Nephron (organoid): ENCODE data around the gene PRR11.
A peak's percentile ranks its signal among the peaks of the same experiment; 100 is the strongest.

ENCODE experiments used
- H3K27ac Mint-ChIP-seq, 3 experiments: 2 replicates each; pipeline ENCODE4 v1.8.0; 2020; ENCODE audit warnings: mixed read lengths in 3 of 3, mild to moderate bottlenecking in 2 of 3, moderate library complexity in 1 of 3
- H3K27me3 Mint-ChIP-seq: 2 replicates; pipeline ENCODE4 v1.8.0; 2021; ENCODE audit warnings: low read depth, mild to moderate bottlenecking, moderate library complexity, mixed read lengths
- H3K36me3 Mint-ChIP-seq: 2 replicates; pipeline ENCODE4 v1.8.0; 2020; ENCODE audit warnings: low read depth, mixed read lengths
- H3K4me1 Mint-ChIP-seq: 2 replicates; pipeline ENCODE4 v1.8.0; 2020; ENCODE audit warnings: mixed read lengths
- H3K4me3 Mint-ChIP-seq, 3 experiments: 2 replicates each; pipeline ENCODE4 v1.8.0; 2020; ENCODE audit warnings: mild to moderate bottlenecking in 3 of 3, mixed read lengths in 3 of 3, moderate library complexity in 2 of 3
- H3K9me3 Mint-ChIP-seq: 2 replicates; pipeline ENCODE4 v1.8.0; 2020; ENCODE audit warnings: mixed read lengths
- CTCF ChIP-seq, 3 experiments: fragments of 200-600 bp; sonication (generic); IDR thresholded peaks; one replicate each; pipeline ENCODE4 v1.5.0; 2021; ENCODE audit warnings: antibody characterized with exemption in 3 of 3; ENCODE audit not compliant: unreplicated experiment in 3 of 3

Gene PRR11

GRCh38 chr17:59155439-59156177 lies at the start of gene PRR11:
PRR11 (plus strand) TSS chr17:59155746; CDS start chr17:59169753, 14,007 bp downstream.
- no peak within 1 kb of the TSS for H3K4me3 Mint-ChIP-seq
- TF ChIP-seq CTCF (IDR thresholded peaks at IDR 0.05; ENCODE audit: unreplicated experiment in 3 of 3), result no peak
- H3K27me3 Mint-ChIP-seq, result no peaks in the 10 kb centered on the region
- H3K4me1 Mint-ChIP-seq, result peaks cover 29% of the 10 kb centered on the region
- H3K9me3 Mint-ChIP-seq, result no peaks in the 10 kb centered on the region
- H3K36me3 Mint-ChIP-seq, result no peaks in the 10 kb centered on the region
- no peak within 1 kb of the TSS for H3K27ac Mint-ChIP-seq

- H3K27ac Mint-ChIP-seq, result peak overlapping the region; percentile 61 to 90 (median 85)
- peaks cover 23% of the 10 kb centered on the region for H3K36me3 Mint-ChIP-seq
- no peaks in the 10 kb centered on the region for H3K27me3 Mint-ChIP-seq
- no peak for TF ChIP-seq CTCF (IDR thresholded peaks at IDR 0.05; ENCODE audit: unreplicated experiment in 3 of 3)
- peak overlapping the region; percentile 93 to 95 (median 93) for H3K4me3 Mint-ChIP-seq
- H3K9me3 Mint-ChIP-seq, result no peaks in the 10 kb centered on the region
- H3K4me1 Mint-ChIP-seq, result peaks cover 15% of the 10 kb centered on the region
Measured at GRCh38 chr17:59105852-59106462, 49.6 kb upstream of the PRR11 start.

GRCh38 chr17:59106463-59107305 lies 48.9 kb upstream of the PRR11 start, which contains the start of gene TRIM37:
TRIM37 (minus strand) TSS chr17:59106880; CDS start chr17:59106461, 419 bp downstream.
- Mint-ChIP-seq H3K4me1 (peaks cover 15% of the 10 kb centered on the region), H3K4me3 (peak within 1 kb of the TSS; percentile 93 to 95 (median 93)), H3K36me3 (peaks cover 30% of the 10 kb centered on the region), H3K9me3 (no peaks in the 10 kb centered on the region), H3K27me3 (no peaks in the 10 kb centered on the region), H3K27ac (peak within 1 kb of the TSS; percentile 61 to 90 (median 85))
- peak in 1 of 3 experiments; percentile 4 for TF ChIP-seq CTCF (IDR thresholded peaks at IDR 0.05; ENCODE audit: unreplicated experiment in 3 of 3)

- Mint-ChIP-seq H3K27ac (peak overlapping the region; percentile 61 to 85 (median 84)), H3K4me1 (peaks cover 15% of the 10 kb centered on the region), H3K4me3 (peak overlapping the region; percentile 93 to 95 (median 93)), H3K36me3 (peaks cover 32% of the 10 kb centered on the region), H3K9me3 (no peaks in the 10 kb centered on the region), H3K27me3 (no peaks in the 10 kb centered on the region)
- TF ChIP-seq CTCF (IDR thresholded peaks at IDR 0.05; ENCODE audit: unreplicated experiment in 3 of 3), result no peak
Measured at GRCh38 chr17:59107306-59107670, 48.3 kb upstream of the PRR11 start.

- Mint-ChIP-seq H3K9me3 (no peaks in the 10 kb centered on the region), H3K27me3 (no peaks in the 10 kb centered on the region), H3K27ac (peak overlapping the region in 1 of 3 experiments; percentile 41), H3K4me1 (peaks cover 15% of the 10 kb centered on the region), H3K36me3 (peaks cover 32% of the 10 kb centered on the region), H3K4me3 (peak overlapping the region in 2 of 3 experiments; percentile 29 to 32)
- TF ChIP-seq CTCF (IDR thresholded peaks at IDR 0.05; ENCODE audit: unreplicated experiment in 3 of 3), result no peak
Measured at GRCh38 chr17:59108400-59109102, 47.0 kb upstream of the PRR11 start.
